Measurements from ENCODE around the gene DNMT3B. TPM values are rescaled to one million over a fixed set of nuclear protein-coding genes. Genes with fewer than 3 reads are reported as not detected.

The DNMT3B gene
- total and polyA plus RNA-seq, 9 of the 15 experiments (the other 6 are each of a cell fraction or from before 2014, with no cell fraction given): 9.3 to 74.8 (median 49.1) TPM

- TF ChIP-seq SUPT5H (IDR thresholded peaks at IDR 0.05): peak; percentile 6; the same call in 1 of the 2 replicates
- TF ChIP-seq CREBBP (IDR thresholded peaks at IDR 0.05; ENCODE audit: low read depth, low read length): no peak
- H3K4me1 ChIP-seq (replicated peaks in 1 of 2; ENCODE audit: control insufficient read depth in 2 of 2, insufficient read depth in 2 of 2, low read length in 2 of 2): no peaks in the 10 kb centered on the region
- H3K27ac ChIP-seq (ENCODE audit: extremely low read depth, low read depth, low read length): no peak overlapping the region
- POLR2A ChIA-PET: interaction anchor here (1.1 to 1.6 kb wide), 3 partner anchors 9 to 13 kb away, joined by 3 to 9 read pairs (median 8); no protein-coding TSS in a partner anchor
- intact Hi-C loops (cut with micrococcal nuclease): loop anchor here (10.0 kb wide), 1 partner anchor 45 kb away; the partner anchor contains the start of gene EFCAB8
- H3K4me2 ChIP-seq (ENCODE audit: insufficient read depth, low read length): no peak overlapping the region
- no TSS peak for BruUV-seq (replicated peaks)
- H3K36me3 ChIP-seq (ENCODE audit: control insufficient read depth, insufficient read depth, low read length): peaks cover 56% of the 10 kb centered on the region
- H3K9ac ChIP-seq (ENCODE audit: insufficient read depth in 1 of 2, low read depth in 2 of 2, low read length in 2 of 2): no peak overlapping the region
- FAIRE-seq (no peak), DNase-seq (ENCODE audit: extremely low read depth in 1 of 4, low spot score in 3 of 4) (no peak), ATAC-seq (no peak; the same call in 2 of the 3 replicates)
- in situ Hi-C loops (cut with MboI): no loop called here
- H3K9me1 ChIP-seq (ENCODE audit: control insufficient read depth, insufficient read depth, low read length): no peaks in the 10 kb centered on the region
- no peaks in the 10 kb centered on the region for H3K27me3 ChIP-seq (ENCODE audit: control insufficient read depth in 2 of 2, insufficient read depth in 2 of 2, low read length in 2 of 2)
- H3K4me3 ChIP-seq: no peak overlapping the region
- H3K79me2 ChIP-seq (ENCODE audit: control insufficient read depth, insufficient read depth, low read length): no peaks in the 10 kb centered on the region
- 0 out of 2 replicates have a peak, but pooled peaks cover 3% of the 10 kb centered on the region for H4K20me1 ChIP-seq (replicated peaks; ENCODE audit: control insufficient read depth, insufficient read depth, low read length)
- H3K9me3 ChIP-seq (replicated peaks; ENCODE audit: control insufficient read depth, insufficient read depth, low read depth, low read length): no peaks in the 10 kb centered on the region
- H2AFZ ChIP-seq (ENCODE audit: low read depth, low read length): no peak overlapping the region
- CTCF ChIA-PET (ENCODE audit: low intra/inter-chr PET ratio): no interaction called here
- 80% methylated on average over 3 of the region's 4 CpGs for WGBS (ENCODE audit: insufficient coverage, low coverage, missing lambda C conversion rate)
Measured at GRCh38 chr20:32809907-32810306, 47.7 kb downstream of the DNMT3B start.

GRCh38 chr20:32810941-32811340 is 48.8 kb downstream of the DNMT3B start:
- no peak overlapping the region for H3K4me2 ChIP-seq (ENCODE audit: insufficient read depth, low read length)
- POLR2A ChIA-PET: interaction anchor here (1.1 to 1.6 kb wide), 3 partner anchors 8 to 12 kb away, joined by 3 to 9 read pairs (median 8); no protein-coding TSS in a partner anchor
- WGBS (ENCODE audit: insufficient coverage, low coverage, missing lambda C conversion rate): 51% methylated on average over 5 of the region's 5 CpGs
- BruUV-seq (replicated peaks): no TSS peak
- CTCF ChIA-PET (ENCODE audit: low intra/inter-chr PET ratio): no interaction called here
- peaks cover 46% of the 10 kb centered on the region for H3K36me3 ChIP-seq (ENCODE audit: control insufficient read depth, insufficient read depth, low read length)
- no peaks in the 10 kb centered on the region for H3K9me3 ChIP-seq (replicated peaks; ENCODE audit: control insufficient read depth, insufficient read depth, low read depth, low read length)
- H3K79me2 ChIP-seq (ENCODE audit: control insufficient read depth, insufficient read depth, low read length): no peaks in the 10 kb centered on the region
- no peaks in the 10 kb centered on the region for H3K4me1 ChIP-seq (replicated peaks in 1 of 2; ENCODE audit: control insufficient read depth in 2 of 2, insufficient read depth in 2 of 2, low read length in 2 of 2)
- peak; percentile 38 for ATAC-seq
- H3K27ac ChIP-seq (ENCODE audit: extremely low read depth, low read depth, low read length): no peak overlapping the region
- intact Hi-C loops (cut with micrococcal nuclease) (no loop called here), in situ Hi-C loops (cut with MboI) (no loop called here)
- FAIRE-seq: no peak
- no peak overlapping the region for H3K4me3 ChIP-seq
- no peaks in the 10 kb centered on the region for H3K9me1 ChIP-seq (ENCODE audit: control insufficient read depth, insufficient read depth, low read length)
- TF ChIP-seq POLR2G (IDR thresholded peaks at IDR 0.05; ENCODE audit: low read depth, low read length) (0 out of 2 replicates have a peak, but pooled peaks have one; percentile 13), BCL6 (CRISPR knock-in tag; IDR thresholded peaks at IDR 0.05) (no peak), RFX1 (IDR thresholded peaks at IDR 0.05) (0 out of 2 replicates have a peak, but pooled peaks have one; percentile 17)
- no peaks in the 10 kb centered on the region for H3K27me3 ChIP-seq (ENCODE audit: control insufficient read depth in 2 of 2, insufficient read depth in 2 of 2, low read length in 2 of 2)
- H4K20me1 ChIP-seq (replicated peaks; ENCODE audit: control insufficient read depth, insufficient read depth, low read length): 0 out of 2 replicates have a peak, but pooled peaks cover 3% of the 10 kb centered on the region
- H2AFZ ChIP-seq (ENCODE audit: low read depth, low read length): no peak overlapping the region
- no peak overlapping the region; a peak in 1 of 4 replicates for H3K9ac ChIP-seq (ENCODE audit: insufficient read depth in 1 of 2, low read depth in 2 of 2, low read length in 2 of 2)
- no peak for DNase-seq (ENCODE audit: extremely low read depth in 1 of 4, low spot score in 3 of 4)

Data from K562 (cell line).